Heart right ventricle (tissue), 16 donors: ENCODE data around the gene CARD11. TPM values are rescaled to one million over a fixed set of nuclear protein-coding genes. Genes with fewer than 3 reads are reported as not detected.

ENCODE experiments used
- ATAC-seq, 8 donors: fragments of 200-7000 bp; cut with Tn5 transposase; one replicate each; pipeline ENCODE4 v1.9.1; 2020; ENCODE audit warnings: mild to moderate bottlenecking in 8 of 8, moderate library complexity in 8 of 8, moderate number of reproducible peaks in 1 of 8
- DNase-seq, 2 donors: peaks; one replicate each; pipeline ENCODE4 v3.0.0-alpha.2; 2020
- H3K27ac ChIP-seq, 10 donors: fragments of 200-600 bp; sonication (generic) in 2 of 10; one replicate each; pipeline versions ENCODE4 v1.5.0 to v1.8.0; 2020 to 2022; ENCODE audit warnings: mild to moderate bottlenecking in 3 of 10
- H3K27me3 ChIP-seq, 7 donors: fragments of 200-600 bp; one replicate each; pipeline ENCODE4 v1.8.0; 2021 to 2022; ENCODE audit warnings: mild to moderate bottlenecking in 2 of 7
- H3K36me3 ChIP-seq, 9 donors: fragments of 200-600 bp; sonication (generic) in 1 of 9; one replicate each; pipeline versions ENCODE4 v1.5.0 to v1.8.0; 2020 to 2022; ENCODE audit warnings: mild to moderate bottlenecking in 2 of 9
- H3K4me1 ChIP-seq, 9 donors: fragments of 200-600 bp; sonication (generic) in 1 of 9; one replicate each; pipeline versions ENCODE4 v1.5.0 to v1.8.0; 2020 to 2022; ENCODE audit warnings: mild to moderate bottlenecking in 4 of 9
- H3K4me3 ChIP-seq, 10 donors: fragments of 200-600 bp; sonication (generic) in 2 of 10; one replicate each; pipeline versions ENCODE4 v1.5.0 to v1.8.0; 2020 to 2022; ENCODE audit warnings: mild to moderate bottlenecking in 7 of 10, moderate library complexity in 2 of 10
- H3K9me3 ChIP-seq, 11 donors: fragments of 200-600 bp in 10 of 11; sonication (generic) in 2 of 11; one replicate each; pipeline versions ENCODE4 v1.5.0 to v1.8.0; 2013 to 2022; ENCODE audit warnings: mild to moderate bottlenecking in 2 of 11, control low read depth in 1 of 11, moderate library complexity in 1 of 11
- CTCF ChIP-seq, 9 donors: fragments of 200-600 bp; sonication (generic) in 2 of 9; IDR thresholded peaks; one replicate each; pipeline versions ENCODE4 v1.5.0 to v1.8.0; 2021 to 2022; ENCODE audit warnings: antibody characterized with exemption in 9 of 9, mild to moderate bottlenecking in 5 of 9, moderate library complexity in 1 of 9
- WGBS, 2 donors: extraction: QIAGEN DNeasy Blood & Tissue Kit; methylation state at CpG; one replicate each; pipeline ENCODE4 v1.1.7; 2013; ENCODE audit warnings: inconsistent platforms in 1 of 2; 5-methylcytosine and 5-hydroxymethylcytosine counted together
- intact Hi-C, 10 donors: fragments of 100-400 bp; cut with DNase I; formaldehyde crosslinking; loops; one replicate each; pipeline versions ENCODE4 v1.11.1 to v1.14.2; 2022
- polyA plus RNA-seq, 2 donors: library from polyadenylated mRNA; stranded (reverse); fragments of 200-250 nt; gene quantifications; one replicate each; pipeline ENCODE4 v1.2.3, GENCODE V29; 2013
- total RNA-seq, 10 donors: library from RNA; stranded (reverse); fragmentation: NEBNext Ultra II Directional in 3 of 10; extraction: Animal tissue kit (Norgen Biotek cat#: 25700) in 3 of 10; gene quantifications; one replicate each; pipeline versions ENCODE4 v1.2.1 to v1.2.4, GENCODE V29; 2021 to 2023
- donor health status: Arrhythmogenic right ventricular cardiomyopathy.
- donor health status: ischemic (EF 13 %, LVEDD 7.1; RV severe dilation, severe dysfunction).
- donor health status: healthy with polysubstance abuse.
- donor health status: DM: no; HTN: yes; CAD: no.
- donor health status: DM: no; HTN: no; CAD: no.
- donor health status: ischemic (EF 25% LVEDD 6.9; RV normal size, moderate dysfunction).
- donor health status: ischemic (EF 25% LVEDD 5.7; RV mildly dilated, moderate dysfunction).
- donor health status: healthy.
- donor health status: DM: yes; HTN: yes; CAD: no.
- donor health status: Ischemic cardiomyopathy.
- donor health status: ischemic (EF 35%, LVEDD 5.7; RV mildly dilated, moderate dysfunction).
- donor health status: nonischemic (EF 11% LVEDD 7.7; RV severe dilation, severe dysfunction).
- donor health status: DM: yes; HTN: yes; CAD: no.
- donor health status: PGD.
- donor health status: ischemic (EF 29% LVEDD 5.4; RV normal size, mild dysfunction).
- donor health status: nonischemic (EF 23%, LVEDD 6.1; RV moderate dilation, normal function).

Gene CARD11
- total and polyA plus RNA-seq, 12 donors: 0.14 to 1.7 (median 0.30) TPM; not detected in 1

GRCh38 chr7:3069771-3070449 lies 26.2 kb upstream of the CARD11 start:
- intact Hi-C loops: loop anchor here in 1 of 10 donors (10.0 kb wide), 1 partner anchor 85 kb away; no protein-coding TSS in a partner anchor
- Histone ChIP-seq H3K27ac (peak overlapping the region in 1 of 10 donors; percentile 31), H3K4me1 (peaks cover 0 to 4% (median 0%) of the 10 kb centered on the region in 9 donors), H3K36me3 (no peaks in the 10 kb centered on the region), H3K9me3 (peaks cover 0 to 13% (median 0%) of the 10 kb centered on the region in 11 donors), H3K27me3 (peaks cover 0 to 5% (median 0%) of the 10 kb centered on the region in 7 donors), H3K4me3 (no peak overlapping the region)
- no peak for ATAC-seq
- TF ChIP-seq CTCF (IDR thresholded peaks at IDR 0.05): no peak
- WGBS, 2 donors: 84 to 86% methylated on average over 10 of the region's 10 CpGs
- no peak for DNase-seq

- Histone ChIP-seq H3K27ac (no peak overlapping the region), H3K9me3 (peaks cover 0 to 13% (median 0%) of the 10 kb centered on the region in 11 donors), H3K36me3 (no peaks in the 10 kb centered on the region), H3K27me3 (peaks cover 0 to 17% (median 8%) of the 10 kb centered on the region in 7 donors), H3K4me1 (peaks cover 0 to 4% (median 0%) of the 10 kb centered on the region in 9 donors), H3K4me3 (no peak overlapping the region)
- DNase-seq (no peak), ATAC-seq (peak in 3 of 8 donors; percentile 19 to 78 (median 40))
- intact Hi-C loops: loop anchor here in 1 of 10 donors (10.0 kb wide), 1 partner anchor 86 kb away; no protein-coding TSS in a partner anchor
- 52 to 61% methylated on average over 4 of the region's 4 CpGs for WGBS, 2 donors
- no peak for TF ChIP-seq CTCF (IDR thresholded peaks at IDR 0.05)
Observed at GRCh38 chr7:3068530-3068929, 24.9 kb upstream of the CARD11 start.

- no peak for ATAC-seq
- WGBS, 2 donors: 88 to 92% methylated on average over 2 of the region's 2 CpGs
Observed at GRCh38 chr7:3067606-3068380, 24.1 kb upstream of the CARD11 start.

More at GRCh38 chr7:3067606-3068380, 24.1 kb upstream of the CARD11 start:
- Histone ChIP-seq H3K4me1 (peaks cover 0 to 4% (median 0%) of the 10 kb centered on the region in 9 donors), H3K27ac (no peak overlapping the region), H3K9me3 (peaks cover 0 to 13% (median 0%) of the 10 kb centered on the region in 11 donors), H3K36me3 (no peaks in the 10 kb centered on the region), H3K4me3 (no peak overlapping the region), H3K27me3 (peaks cover 0 to 23% (median 12%) of the 10 kb centered on the region in 7 donors)
- intact Hi-C loops: loop anchor here in 1 of 10 donors (10.0 kb wide), 1 partner anchor 87 kb away; no protein-coding TSS in a partner anchor
- TF ChIP-seq CTCF (IDR thresholded peaks at IDR 0.05): no peak
- no peak for DNase-seq
